GF-D8 (cell line): ENCODE results near the gene SPINT4.
"Not testable (repeated sequence)": the region's sequence is repeated elsewhere in the genome, so short reads cannot be mapped to it uniquely, and the experiment has no call there.

ENCODE experiments used
- DNase-seq: peaks from one replicate; lab custom pipeline; 2025; lab: John Stamatoyannopoulos, UW

The SPINT4 gene

DNA sequence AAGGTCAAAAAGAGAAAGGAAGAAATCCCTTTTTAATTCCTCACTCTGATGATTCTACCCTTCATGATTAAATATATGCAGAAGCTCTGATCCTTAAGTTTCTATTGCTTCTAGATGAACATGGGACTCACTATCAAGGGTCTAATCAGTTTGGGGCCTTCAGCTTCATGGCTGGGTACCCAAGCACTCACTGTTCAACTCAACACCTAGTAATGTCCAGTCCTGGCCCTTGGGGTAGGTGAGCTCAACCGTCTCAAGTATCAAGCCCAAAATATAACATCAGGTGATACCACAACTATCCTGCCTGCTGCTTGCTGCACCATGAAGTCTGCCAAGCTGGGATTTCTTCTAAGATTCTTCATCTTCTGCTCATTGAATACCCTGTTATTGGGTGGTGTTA is at the start of gene SPINT4:
Gene SPINT4 (plus strand): TSS at position 301 of the 400 bp plus-strand sequence. CDS start 21 bp downstream, at position 322.
- DNase-seq, result no peak

DNA sequence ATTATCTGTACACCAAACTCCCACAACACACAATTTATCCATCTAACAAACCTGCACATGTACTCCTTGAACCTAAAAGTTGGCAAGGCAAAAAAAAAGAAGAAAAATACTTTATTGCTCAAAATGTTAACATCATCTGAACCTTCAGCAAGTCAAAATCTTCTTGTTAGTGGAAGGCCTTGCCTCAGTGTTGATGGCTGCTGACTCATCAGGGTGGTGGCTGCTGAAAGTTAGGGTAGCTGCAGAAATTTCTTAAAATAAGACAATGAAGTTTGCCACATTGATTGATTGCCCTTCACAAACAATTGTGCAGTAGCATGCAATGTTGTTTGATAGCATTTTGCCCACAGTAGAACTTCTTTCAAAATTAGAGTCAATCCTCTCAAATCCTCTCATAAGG is 49.4 kb upstream of the SPINT4 start:
- no peak for DNase-seq

DNA sequence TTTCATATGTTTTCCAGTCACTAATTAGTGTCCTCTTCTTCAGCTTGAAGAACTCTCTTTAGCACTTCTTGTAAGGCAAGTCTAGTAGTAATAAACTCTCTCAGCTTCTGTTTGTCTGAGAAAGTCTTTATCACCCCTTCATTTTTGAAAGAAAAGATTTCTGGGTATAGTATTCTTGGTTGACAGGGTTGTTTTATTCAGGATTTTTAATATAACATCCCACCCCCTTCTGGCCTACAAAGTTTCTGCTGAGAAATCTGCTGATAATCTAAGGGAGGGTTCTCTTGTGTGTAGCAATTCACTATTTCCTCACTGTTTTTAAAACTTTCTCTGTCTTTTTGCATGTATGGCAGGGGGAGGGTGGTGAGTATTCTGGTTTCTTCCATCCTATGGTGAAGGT is 42.5 kb upstream of the SPINT4 start:
- no peak for DNase-seq

DNA sequence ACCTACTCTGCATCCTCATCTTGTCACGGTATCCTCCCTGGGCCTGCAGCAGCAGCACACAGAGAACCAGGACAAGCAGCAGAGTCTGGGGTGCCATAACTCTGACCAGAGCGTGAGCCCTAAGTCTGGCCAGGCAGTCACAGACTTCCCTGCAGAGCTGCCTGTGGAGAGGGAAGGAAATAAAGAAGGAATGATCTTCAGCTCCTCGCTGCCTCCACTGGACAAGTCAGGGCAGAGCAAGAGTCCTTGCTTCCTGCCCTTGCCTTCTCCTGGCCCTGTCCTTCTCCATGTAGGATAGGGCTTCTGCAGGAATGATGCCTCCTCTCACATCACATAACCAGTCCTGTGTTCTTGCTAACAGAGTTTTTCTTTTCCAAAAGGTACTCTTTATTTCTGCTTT is 36.3 kb upstream of the SPINT4 start:
- DNase-seq, result no peak

DNA sequence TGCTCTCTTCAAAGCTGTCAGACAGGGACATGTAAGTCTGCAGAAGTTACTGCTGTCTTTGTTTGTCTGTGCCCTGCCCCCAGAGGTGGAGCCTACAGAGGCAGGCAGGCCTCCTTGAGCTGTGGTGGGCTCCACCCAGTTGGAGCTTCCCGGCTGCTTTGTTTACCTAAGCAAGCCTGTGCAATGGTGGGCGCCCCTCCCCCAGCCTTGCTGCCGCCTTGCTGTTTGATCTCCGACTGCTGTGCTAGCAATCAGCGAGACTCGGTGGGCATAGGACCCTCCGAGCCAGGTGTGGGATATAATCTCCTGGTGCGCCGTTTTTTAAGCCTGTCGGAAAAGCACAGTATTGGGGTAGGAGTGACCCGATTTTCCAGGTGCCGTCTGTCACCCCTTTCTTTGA is 28.8 kb upstream of the SPINT4 start:
- not testable (repeated sequence) for DNase-seq

DNA sequence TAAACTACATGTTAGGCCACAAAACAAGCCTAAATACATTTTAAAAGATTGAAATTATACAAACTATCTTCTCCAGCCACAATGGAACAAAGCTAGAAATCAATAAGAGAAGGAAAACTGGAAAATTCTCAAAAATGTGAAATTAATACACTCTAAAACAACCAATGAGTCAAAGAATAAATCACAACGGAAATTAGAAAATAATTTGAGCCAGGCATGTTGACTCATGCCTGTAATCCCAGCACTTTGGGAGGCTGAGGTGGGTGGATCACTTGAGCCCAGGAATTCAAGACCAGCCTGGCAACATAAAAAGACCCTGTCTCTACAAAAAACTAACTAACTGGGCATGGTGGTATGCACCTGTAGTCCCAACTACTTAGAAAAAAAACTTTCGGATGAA is 26.7 kb upstream of the SPINT4 start:
- DNase-seq, result no peak

DNA sequence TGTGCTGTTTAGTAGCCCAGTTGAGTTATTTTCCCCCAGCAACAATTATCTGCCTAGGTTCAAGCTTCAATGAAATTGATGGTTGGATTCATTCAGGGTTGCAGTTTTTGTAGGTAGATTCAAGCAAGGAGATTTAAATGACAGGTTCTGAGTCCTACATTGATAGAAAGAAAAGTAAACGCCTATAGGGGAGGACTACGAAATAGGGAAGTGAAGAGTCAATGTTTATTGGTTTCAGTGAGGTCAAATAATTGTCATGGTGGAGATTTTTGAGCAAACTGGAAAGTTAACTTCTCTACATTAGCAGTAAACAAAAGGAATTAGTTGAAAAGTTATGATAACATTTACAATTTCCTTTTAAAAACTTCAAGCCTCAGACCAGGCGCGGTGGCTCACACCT is 21.0 kb upstream of the SPINT4 start:
- no peak for DNase-seq

DNA sequence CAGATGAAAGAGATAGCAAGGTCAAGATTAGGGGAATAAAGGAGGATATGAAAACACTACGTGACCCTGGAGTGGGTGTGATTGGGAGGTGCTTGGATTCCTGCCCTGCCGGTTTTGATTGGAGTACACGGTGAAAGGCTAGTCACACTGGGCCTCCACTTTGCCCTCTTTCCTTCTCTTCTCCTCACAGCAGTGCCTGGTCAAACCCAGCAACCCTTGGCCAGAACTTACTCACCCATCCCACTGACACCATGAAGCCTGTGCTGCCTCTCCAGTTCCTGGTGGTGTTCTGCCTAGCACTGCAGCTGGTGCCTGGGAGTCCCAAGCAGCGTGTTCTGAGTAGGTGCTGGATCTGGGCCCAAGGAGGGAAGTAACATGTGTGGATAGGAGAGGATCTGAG is 20.3 kb upstream of the SPINT4 start, which contains the start of gene WFDC13:
Gene WFDC13 (plus strand): TSS at position 166 of the 400 bp plus-strand sequence. CDS start 86 bp downstream, at position 252.
- DNase-seq, result no peak

DNA sequence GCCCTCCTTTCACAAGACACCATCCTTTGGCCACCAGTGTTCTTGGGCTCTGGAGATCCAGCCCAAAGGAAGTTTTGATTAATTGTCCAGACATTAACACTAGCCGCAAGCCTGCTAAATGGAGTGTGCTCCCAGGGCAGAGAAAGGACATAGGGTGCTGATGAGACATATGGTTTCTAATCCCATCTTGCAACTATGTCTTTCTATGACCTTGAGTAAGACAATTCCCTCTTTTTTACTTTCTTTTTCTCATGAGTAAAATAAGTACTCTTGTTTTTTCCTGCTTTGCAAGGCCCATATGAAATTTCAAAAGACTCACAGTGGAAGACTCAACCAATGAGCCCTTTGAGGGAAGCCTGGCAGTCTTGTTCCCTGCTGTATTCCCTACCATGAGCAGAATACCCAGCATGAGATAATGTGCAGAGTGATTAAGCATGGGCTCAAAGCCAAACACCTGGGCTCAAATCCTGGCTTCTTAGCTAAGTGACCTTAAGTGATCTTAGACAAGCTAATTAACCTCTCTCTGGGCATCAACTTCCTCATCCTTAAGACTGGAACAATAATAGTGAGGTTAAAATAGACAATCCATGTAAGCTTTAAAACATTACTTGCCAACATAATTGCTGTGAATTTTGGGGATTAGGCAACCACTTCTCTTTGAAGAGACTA is 17.0 kb upstream of the SPINT4 start, which contains the start of gene WFDC10B:
Gene WFDC10B (minus strand): TSS at position 51 of the 669 bp plus-strand sequence. CDS start 19,027 bp downstream, outside the sequence.
- no peak for DNase-seq

DNA sequence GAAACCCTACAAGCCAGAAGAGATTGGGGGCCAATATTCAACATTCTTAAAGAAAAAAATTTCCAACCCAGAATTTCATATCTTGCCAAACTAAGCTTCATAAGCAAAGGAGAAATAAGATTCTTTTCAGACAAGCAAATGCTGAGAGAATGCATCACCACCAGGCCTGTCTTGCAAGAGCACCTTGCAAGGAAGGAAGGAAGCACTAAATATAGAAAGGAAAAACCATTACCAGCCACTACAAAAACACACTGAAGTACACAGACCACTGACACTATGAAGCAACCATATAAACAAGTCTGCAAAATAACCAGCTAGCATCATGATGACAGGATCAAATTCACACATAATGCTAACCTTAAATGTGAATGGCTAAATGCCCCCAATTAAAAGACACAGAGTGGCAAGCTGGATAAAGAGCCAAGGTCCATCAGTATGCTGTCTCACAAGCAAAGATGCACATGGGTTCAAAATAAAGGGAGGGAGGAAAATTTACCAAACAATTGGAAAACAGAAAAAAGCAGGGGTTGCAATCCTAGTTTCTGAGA is 5.9 kb upstream of the SPINT4 start:
- not testable (repeated sequence) for DNase-seq

DNA sequence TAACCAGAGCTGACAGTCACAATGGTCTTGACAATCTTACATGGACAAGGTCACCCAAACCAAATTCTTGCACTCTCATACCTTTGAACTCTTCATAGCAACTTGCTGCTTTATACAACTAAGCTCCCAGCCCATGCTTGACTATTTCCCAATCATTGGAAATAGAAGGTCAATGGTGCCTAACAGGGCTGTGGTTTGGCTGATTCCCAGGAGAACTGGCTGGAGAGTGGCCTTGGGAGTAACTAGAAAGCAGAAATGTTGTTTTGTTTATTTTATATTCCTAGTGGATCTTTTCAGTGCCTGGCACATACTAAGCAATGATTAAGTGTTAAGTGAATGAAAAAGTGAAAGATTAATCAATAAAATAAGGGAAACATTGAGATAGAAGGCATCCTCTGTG is 3.0 kb downstream of the SPINT4 start:
- DNase-seq, result no peak

DNA sequence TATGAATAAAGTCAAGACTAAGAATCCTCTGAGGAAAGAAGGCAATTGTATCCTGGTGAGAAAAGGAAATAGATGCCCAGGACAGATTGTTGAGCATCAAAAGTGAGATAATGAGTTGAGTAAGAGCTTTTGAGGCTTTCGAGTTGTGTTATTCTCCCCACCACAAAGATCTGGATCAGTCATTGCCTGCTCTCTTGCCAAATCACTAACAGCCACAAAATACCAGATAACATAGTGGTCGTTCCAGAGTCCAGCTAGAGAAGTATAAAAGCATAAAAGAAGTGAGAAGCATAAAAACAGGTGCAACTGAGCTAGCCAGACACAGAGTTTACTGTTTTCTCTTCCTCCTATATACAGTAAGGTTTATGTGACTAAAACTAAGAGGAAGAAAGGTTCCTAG is 4.9 kb downstream of the SPINT4 start:
- peak; percentile 58 for DNase-seq

DNA sequence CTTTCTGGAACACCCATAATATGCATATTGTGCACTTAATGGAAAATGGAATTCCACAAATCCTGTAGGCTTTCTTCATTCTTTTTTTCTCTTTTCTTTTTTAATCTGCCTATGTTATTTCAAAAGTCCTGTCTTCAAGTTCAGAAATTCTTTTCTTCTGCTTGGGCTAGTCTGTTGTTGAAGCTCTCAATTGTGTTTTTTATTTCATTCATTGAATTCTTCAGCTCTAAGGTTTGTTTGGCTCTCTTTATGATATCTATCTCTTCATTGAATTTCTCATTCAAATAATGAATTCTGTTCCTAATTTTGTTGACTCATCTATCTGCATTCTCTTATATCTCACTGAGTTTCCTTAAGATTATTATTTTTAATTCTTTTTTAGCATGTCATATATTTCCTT is 10.1 kb downstream of the SPINT4 start:
- DNase-seq, result no peak

DNA sequence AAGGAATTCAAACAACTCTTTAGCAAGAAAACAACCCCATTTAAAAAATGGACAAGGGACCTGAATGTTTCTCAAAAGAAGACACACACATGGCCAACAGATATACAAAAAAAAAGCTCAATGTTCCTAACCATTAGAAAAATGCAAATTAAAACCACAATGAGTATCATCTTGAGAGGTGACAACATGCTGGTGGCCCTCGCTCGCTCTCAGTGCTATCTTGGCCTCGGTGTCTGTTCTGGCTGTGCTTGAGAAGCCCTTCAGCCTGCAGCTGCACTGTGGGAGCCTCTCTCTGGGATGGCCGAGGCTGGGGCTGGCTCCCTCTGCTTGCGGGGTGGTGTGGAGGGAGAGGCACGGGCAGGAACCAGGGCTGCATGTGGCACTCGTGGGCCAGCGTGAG is 13.4 kb downstream of the SPINT4 start:
- DNase-seq, result no peak

DNA sequence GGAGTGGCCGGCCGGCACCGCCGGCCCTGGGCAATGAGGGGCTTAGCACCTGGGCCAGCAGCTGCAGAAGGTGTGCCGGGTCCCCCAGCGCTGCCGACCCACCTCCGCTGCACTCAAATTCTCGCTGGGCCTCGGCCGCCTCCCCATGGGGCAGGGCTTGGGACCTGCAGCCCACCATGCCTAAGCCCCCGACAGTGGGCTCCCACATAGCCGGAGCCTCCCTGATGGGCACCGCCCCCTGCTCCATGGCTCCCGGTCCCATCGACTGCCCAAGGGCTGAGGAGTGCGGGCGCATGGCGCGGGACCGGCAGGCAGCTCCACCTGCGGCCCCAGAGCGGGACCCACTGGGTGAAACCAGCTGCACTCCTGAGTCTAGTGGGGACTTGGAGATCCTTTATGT is 13.8 kb downstream of the SPINT4 start:
- DNase-seq, result no peak

DNA sequence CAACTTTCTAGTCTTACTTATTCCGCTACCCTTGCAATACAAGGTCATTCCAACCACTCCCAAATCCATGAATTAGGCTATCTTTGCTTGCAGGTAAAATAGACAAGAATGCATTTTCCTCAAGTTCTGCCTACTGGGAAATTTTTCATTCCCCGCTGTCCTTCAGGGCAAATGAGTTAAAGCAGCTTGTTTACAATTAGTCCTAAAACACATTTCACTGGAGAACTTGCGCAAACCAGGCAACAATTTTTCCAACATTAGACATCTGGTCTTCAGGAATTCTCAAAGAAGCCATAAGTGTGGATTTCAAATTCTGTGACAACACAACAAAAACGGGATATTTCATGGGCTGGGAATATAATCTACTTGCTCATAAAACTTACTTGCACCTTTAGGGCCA is 20.4 kb downstream of the SPINT4 start:
- no peak for DNase-seq

DNA sequence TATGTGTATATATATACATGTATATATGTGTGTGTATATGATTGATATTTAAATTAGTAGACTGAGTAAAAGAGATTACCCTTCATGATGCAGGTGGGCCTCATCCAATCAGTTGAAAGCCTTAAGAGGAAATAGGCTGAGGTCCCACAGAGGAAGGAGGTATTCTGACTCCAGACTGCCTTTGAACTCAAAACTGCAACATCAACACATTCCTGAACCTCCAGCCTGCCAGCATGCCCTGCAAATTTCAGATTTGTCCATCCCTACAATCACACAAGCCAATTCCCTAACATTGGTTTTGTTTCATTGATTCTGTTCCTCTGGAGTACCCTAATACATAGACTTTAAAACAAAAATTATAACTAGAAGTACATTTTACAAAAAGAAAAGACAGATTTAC is 22.9 kb downstream of the SPINT4 start:
- no peak for DNase-seq

DNA sequence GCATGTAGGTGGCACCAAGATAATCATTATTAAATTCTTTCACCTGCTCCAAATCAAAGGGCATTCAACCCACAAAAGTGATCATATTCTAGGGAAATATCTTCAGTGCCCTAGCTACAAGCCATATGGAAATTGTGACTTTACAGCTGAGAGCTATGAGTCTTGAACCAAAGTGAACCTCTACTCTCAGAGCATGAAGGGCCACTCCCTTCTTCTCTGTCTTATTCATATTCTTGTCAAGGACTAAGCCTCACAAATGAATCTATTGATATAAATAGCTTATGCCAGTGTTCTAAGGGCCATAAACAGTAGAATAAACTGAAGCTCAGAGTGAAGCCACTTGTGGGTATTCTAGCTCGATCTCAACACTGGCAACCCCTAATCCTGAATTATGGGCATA is 29.6 kb downstream of the SPINT4 start:
- no peak for DNase-seq

DNA sequence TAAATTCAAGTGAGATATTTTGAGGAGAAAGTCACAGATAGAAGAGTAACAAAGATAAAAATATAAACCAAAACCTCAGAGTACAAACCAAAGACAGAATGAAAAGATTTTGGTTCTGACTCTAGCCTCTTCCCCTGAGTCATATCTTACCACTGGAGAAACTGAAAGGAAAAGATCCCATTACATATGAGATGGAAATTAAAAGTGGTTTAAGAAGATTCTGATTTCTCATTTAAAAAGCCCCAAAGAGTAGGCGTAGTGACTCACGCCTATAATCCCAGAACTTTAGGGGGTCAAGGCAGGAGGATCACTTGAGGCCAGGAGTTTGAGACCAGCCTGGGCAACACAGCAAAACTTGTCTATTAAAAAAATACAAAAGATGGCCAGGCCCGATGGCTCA is 30.6 kb downstream of the SPINT4 start:
- no peak for DNase-seq

DNA sequence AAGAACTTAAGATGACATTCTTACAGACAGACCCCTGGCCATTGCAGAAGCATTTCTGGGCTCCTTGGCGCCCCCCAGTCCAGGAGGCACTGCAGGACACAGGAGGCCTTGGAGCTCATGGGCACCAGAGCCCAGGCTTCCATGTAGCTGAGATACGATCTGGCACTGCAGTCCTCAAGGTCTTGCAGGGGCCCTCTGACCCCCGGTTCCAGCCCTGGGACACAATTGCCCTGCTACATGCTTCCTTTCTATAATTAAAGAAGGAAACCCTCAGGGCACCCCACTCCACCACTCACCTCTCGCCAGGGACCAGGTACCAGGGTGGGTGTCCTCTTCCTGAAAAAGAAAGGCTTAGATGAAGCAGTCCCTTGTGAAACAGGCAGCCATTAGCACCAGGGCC is 35.9 kb downstream of the SPINT4 start:
- DNase-seq, result no peak

DNA sequence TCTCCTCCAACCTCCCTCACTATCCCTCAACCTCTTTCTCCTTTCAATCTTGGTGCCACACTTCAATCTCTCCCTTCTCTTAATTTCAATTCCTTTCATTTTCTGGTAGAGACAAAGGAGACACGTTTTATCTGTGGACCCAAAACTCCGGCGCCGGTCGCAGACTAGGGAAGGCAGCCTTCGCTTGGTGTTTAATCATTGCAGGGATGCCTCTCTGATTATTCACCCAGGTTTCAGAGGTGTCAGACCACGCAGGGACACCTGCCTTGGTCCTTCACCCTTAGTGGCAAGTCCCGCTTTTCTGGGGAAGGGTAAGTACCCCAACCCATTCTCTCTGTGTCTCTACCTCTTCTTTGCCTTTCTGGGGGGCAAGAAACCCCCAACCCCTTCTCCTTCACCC is 37.8 kb downstream of the SPINT4 start:
- DNase-seq, result not testable (repeated sequence)

DNA sequence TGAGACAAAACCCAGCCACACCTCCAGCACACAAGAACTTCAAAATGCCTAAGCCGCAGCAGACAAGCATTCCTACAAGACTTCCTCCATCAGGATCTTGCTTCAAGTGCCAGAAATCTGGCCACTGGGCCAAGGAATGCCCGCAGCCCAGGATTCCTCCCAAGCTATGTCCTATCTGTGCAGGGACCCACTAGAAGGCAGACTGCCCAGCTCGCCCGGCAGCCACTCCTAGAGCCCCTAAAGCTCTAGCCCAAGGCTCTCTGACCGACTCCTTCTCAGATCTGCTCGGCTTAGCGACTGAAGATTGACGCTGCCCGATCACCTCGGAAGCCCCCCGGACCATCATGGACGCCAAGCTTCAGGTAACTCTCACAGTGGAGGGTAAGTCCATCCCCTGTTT is 39.8 kb downstream of the SPINT4 start:
- DNase-seq, result not testable (repeated sequence)

DNA sequence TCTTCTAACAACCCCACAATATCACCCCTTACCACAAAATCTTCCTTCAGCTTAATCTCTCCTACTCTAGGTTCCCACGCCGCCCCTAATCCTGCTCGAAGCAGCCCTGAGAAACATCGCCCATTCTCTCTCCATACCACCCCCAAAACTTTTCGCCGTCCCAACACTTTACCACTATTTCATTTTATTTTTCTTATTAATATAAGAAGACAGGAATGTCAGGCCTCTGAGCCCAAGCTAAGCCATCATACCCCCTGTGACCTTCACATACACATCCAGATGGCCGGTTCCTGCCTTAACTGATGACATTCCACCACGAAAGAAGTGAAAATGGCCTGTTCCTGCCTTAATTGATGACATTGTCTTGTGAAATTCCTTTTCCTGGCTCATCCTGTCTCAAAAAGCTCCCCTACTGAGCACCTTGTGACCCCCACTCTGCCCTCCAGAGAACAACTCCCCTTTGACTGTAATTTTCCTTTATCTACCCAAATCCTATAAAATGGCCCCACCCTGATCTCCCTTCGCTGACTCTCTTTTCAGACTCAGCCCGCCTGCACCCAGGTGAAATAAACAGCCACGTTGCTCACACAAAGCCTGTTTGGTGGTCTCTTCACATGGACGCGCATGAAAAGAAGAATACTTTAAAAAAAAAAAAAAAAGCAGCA is 42.6 kb downstream of the SPINT4 start:
- DNase-seq, result not testable (repeated sequence)
